Fibroblast of mammary gland (primary cell): Measurements from ENCODE around the gene LAMA5.

ENCODE experiments used
- DNase-seq: peaks from one replicate; pipeline ENCODE4 v3.0.0-alpha.2; 2010; ENCODE audit warnings: low read depth
- H3K4me3 ChIP-seq: 2 replicates; pipeline ENCODE4 v1.5.1; 2011; ENCODE audit warnings: low read depth, mild to moderate bottlenecking, low read length, moderate library complexity; ENCODE audit not compliant: control insufficient read depth
- TF ChIP-seq, protein P1 (sequence below): conservative IDR thresholded peaks from 2 replicates; pipeline ENCODE4 v1.5.1; 2011; ENCODE audit warnings: low read depth, low read length, inconsistent platforms; ENCODE audit not compliant: control insufficient read depth, insufficient read depth

The LAMA5 gene

DNA sequence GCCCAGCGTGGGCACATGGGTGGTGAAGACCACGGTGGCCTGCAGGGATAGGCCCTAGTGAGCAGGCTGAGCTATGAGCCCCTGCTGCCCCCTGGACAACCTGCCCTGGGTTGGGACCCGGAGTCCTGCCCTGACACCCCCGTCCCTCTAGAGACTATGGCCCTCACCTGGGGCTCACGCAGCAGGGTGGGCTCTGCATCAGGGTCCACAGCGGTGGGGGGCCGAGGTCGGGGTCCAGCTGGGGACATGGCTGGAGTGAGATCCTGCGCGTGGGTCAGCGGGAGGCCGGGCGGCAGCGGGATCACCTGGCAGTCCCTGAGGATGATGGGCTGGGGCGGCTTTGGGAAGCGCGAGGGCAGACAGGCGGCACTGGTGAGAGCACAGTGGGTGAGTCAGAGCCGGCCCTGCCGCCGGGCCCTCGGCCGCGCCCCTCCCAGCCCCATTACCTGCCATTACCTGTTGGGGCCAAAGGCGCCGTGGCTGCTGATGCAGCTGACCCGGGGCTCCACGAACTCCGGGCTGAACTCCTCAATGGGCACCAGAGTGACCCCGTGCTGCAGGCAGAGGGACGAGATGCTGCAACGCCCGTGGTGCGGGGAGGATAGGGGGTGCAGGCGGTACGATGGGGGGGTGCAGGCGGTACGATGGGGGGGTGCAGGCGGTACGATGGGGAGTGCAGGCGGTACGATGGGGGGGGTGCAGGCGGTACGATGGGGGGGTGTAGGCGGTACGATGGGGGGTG is 36.4 kb downstream of the LAMA5 start:
- no peak overlapping the region for H3K4me3 ChIP-seq
- DNase-seq = no peak
- TF ChIP-seq, protein P1, sequence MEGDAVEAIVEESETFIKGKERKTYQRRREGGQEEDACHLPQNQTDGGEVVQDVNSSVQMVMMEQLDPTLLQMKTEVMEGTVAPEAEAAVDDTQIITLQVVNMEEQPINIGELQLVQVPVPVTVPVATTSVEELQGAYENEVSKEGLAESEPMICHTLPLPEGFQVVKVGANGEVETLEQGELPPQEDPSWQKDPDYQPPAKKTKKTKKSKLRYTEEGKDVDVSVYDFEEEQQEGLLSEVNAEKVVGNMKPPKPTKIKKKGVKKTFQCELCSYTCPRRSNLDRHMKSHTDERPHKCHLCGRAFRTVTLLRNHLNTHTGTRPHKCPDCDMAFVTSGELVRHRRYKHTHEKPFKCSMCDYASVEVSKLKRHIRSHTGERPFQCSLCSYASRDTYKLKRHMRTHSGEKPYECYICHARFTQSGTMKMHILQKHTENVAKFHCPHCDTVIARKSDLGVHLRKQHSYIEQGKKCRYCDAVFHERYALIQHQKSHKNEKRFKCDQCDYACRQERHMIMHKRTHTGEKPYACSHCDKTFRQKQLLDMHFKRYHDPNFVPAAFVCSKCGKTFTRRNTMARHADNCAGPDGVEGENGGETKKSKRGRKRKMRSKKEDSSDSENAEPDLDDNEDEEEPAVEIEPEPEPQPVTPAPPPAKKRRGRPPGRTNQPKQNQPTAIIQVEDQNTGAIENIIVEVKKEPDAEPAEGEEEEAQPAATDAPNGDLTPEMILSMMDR = no peak

DNA sequence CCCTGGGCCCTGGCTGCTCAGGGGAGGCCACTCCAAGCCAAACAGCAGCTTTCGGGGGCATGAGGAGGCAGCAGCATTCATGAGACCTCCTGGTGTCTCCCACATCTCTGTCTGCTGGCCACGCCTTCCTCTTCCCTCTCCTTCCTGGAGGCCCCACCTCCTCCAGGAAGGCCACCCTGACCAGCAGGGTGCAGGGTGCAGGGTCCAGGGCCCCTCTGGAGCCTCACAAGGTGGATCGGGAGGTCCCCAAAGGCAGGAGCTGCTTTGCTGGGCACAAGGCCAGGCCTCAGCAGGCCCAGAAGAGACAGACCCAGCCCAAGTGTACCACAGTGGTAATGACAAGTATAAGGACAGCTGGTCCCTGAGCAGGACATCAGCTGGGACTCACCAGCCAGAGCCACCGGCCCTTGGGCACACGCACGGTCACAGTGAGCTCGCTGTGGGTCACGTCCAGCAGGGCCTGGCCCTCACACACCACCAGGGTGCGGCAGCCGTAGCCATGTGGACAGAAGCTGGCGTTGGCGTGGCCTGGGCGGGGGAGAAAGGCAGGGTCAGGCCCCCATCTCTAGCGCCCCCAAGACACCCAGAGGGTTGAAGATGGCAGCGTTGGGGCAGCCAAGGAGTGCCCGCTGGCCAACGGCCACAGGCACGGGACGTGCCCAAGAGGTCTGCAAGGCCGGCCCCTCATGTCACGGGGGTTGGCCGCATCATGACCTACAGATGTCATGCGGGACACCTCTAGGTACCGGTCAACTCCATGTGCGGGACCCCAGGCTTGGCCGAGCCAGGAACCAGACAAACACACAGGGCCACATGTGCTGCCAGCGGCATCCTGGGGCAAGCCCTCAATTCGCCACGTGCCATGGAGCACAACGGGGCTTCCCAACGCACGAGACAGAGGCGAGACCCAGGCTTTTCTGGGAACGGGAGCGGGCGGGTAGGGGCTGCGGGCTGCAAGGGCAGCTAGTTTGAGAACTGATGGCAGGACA is 37.4 kb downstream of the LAMA5 start:
- no peak overlapping the region for H3K4me3 ChIP-seq
- no peak for DNase-seq
- TF ChIP-seq, protein P1 = no peak

GRCh38 chr20:62328684-62329388 is 38.3 kb downstream of the LAMA5 start:
- DNase-seq = no peak
- no peak overlapping the region for H3K4me3 ChIP-seq
- TF ChIP-seq, protein P1 = no peak

- H3K4me3 ChIP-seq = no peak overlapping the region
- TF ChIP-seq, protein P1 = no peak
- no peak for DNase-seq
Measured at GRCh38 chr20:62327726-62328495, 39.2 kb downstream of the LAMA5 start.

DNA sequence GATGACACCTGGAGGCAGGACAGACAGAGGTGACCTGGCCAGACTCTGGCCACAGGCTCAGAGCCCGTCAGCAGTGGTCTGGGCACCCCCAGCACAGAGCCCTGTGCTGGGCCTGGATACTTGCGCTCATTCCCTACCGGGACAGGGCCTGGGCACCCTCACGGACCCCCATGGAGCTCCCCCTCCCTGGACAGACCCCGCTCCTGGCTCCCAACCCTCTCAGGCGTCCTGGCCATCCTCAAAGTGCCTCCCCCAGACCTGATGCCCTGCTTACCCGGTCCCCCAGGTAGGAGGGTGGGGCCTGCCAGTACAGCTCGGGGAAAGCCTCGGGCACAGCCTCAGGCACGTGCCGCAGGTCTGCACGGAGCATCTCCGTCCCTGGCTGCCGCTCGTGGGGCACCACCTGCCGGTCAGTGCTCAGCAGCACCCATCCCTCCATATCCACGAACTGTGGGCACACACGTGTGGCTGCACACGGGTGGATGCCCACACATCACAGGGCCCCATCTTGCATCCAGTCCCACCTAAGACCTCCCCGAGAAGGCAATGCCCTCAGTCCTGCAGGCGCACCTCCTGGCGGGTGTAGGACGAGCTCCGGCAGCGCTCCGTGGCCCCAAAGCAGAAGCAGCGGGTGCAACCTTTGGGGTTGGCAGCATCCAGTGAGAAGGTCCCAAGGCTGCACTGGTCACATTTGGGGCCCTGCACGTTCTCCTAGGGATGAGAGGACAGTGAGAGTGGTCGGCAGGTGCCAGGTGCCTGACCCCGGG is 40.0 kb downstream of the LAMA5 start:
- no peak for DNase-seq
- no peak overlapping the region for H3K4me3 ChIP-seq

More for the DNA sequence above, 40.0 kb downstream of the LAMA5 start:
- TF ChIP-seq, protein P1 = no peak
